WTC11 (cell line): ENCODE results near the gene RNF150.
"Not testable (repeated sequence)": the region's sequence is repeated elsewhere in the genome, so short reads cannot be mapped to it uniquely, and the experiment has no call there.

ENCODE experiments used
- ATF3 ChIP-seq: sonication (generic); formaldehyde crosslinking; conservative IDR thresholded peaks from 2 replicates; pipeline ENCODE4 v1.8.1; 2022; ENCODE audit warnings: mild to moderate bottlenecking, missing genetic modification reagents
- CTCF ChIP-seq: fragments of 200-600 bp; IDR thresholded peaks from 2 replicates; pipeline ENCODE4 v1.8.0; 2022; ENCODE audit warnings: antibody characterized with exemption
- ESRRA ChIP-seq: sonication (generic); formaldehyde crosslinking; IDR thresholded peaks from 2 replicates; pipeline ENCODE4 v1.8.1; 2022; ENCODE audit warnings: mild to moderate bottlenecking, missing genetic modification reagents, borderline replicate concordance
- IRF2 ChIP-seq: sonication (generic); formaldehyde crosslinking; IDR thresholded peaks from 2 replicates; pipeline ENCODE4 v1.8.0; 2022; ENCODE audit warnings: low read depth, missing genetic modification reagents, borderline replicate concordance
- JUN ChIP-seq: sonication (generic); formaldehyde crosslinking; IDR thresholded peaks from 2 replicates; pipeline ENCODE4 v1.8.0; 2023; ENCODE audit warnings: mild to moderate bottlenecking, missing genetic modification reagents
- MAX ChIP-seq: sonication (generic); formaldehyde crosslinking; IDR thresholded peaks from 2 replicates; pipeline ENCODE4 v1.8.0; 2022; ENCODE audit warnings: mild to moderate bottlenecking, missing genetic modification reagents
- SP1 ChIP-seq: sonication (generic); formaldehyde crosslinking; conservative IDR thresholded peaks from 2 replicates; pipeline ENCODE4 v1.8.1; 2022; ENCODE audit warnings: missing genetic modification reagents
- STAT6 ChIP-seq: sonication (generic); formaldehyde crosslinking; conservative IDR thresholded peaks from 2 replicates; pipeline ENCODE4 v1.8.1; 2023; ENCODE audit warnings: mild to moderate bottlenecking, low read depth, missing genetic modification reagents, moderate library complexity
- ZNF121 ChIP-seq: sonication (generic); formaldehyde crosslinking; IDR thresholded peaks from 2 replicates; pipeline ENCODE4 v1.8.0; 2023; ENCODE audit warnings: missing genetic modification reagents
- ZNF138 ChIP-seq: sonication (generic); formaldehyde crosslinking; conservative IDR thresholded peaks from 2 replicates; pipeline ENCODE4 v1.8.1; 2022; ENCODE audit warnings: mild to moderate bottlenecking, moderate library complexity, missing genetic modification reagents
- ZNF263 ChIP-seq: sonication (generic); formaldehyde crosslinking; IDR thresholded peaks from 2 replicates; pipeline ENCODE4 v1.8.1; 2022; ENCODE audit warnings: low read depth, mild to moderate bottlenecking, moderate library complexity, missing genetic modification reagents
- ZNF423 ChIP-seq: fragments of 250-450 bp; sonication (Bioruptor Pico); IDR thresholded peaks from 2 replicates; pipeline ENCODE4 v2.1.2; 2022; ENCODE audit warnings: mild to moderate bottlenecking, moderate library complexity

GRCh38 chr4:141165001-141165400, 31.7 kb upstream of the RNF150 start:
- TF ChIP-seq CTCF; IRF2 (CRISPR knock-in tag); ZNF263 (CRISPR knock-in tag); ZNF138 (CRISPR knock-in tag); SP1 (CRISPR knock-in tag); ZNF121 (CRISPR knock-in tag); STAT6; ZNF423; JUN (CRISPR knock-in tag); MAX (CRISPR knock-in tag); ATF3 (CRISPR knock-in tag); ESRRA: not testable (repeated sequence)
